GM23248 (cell line): ENCODE results near the gene EMC10. TPM values are rescaled to one million over a fixed set of nuclear protein-coding genes. Genes with fewer than 3 reads are reported as not detected.
"Not testable (repeated sequence)": the region's sequence is repeated elsewhere in the genome, so short reads cannot be mapped to it uniquely, and the experiment has no call there.

Experiments used
- DNase-seq: peaks from one replicate; pipeline ENCODE4 v3.0.0-alpha.2; 2015
- H2AFZ ChIP-seq: fragments of 200-600 bp; sonication (generic); 2 replicates; pipeline ENCODE4 v1.6.1; 2016; ENCODE audit warnings: antibody characterized with exemption
- H3F3A ChIP-seq: fragments of 200-600 bp; sonication (generic); 2 replicates; pipeline ENCODE4 v1.6.1; 2016; ENCODE audit warnings: mild to moderate bottlenecking, antibody characterized with exemption, mixed run types; ENCODE audit not compliant: insufficient read depth
- H3K27ac ChIP-seq: fragments of 200-600 bp; sonication (generic); 2 replicates; pipeline ENCODE4 v1.5.1; 2016; ENCODE audit warnings: mild to moderate bottlenecking
- H3K27me3 ChIP-seq: fragments of 200-600 bp; sonication (generic); replicated peaks from 2 replicates; pipeline ENCODE4 v1.6.1; 2016; ENCODE audit warnings: mild to moderate bottlenecking; ENCODE audit not compliant: insufficient read depth
- H3K36me3 ChIP-seq: fragments of 200-600 bp; sonication (generic); 2 replicates; pipeline ENCODE4 v1.6.1; 2016; ENCODE audit warnings: low read depth, mild to moderate bottlenecking
- H3K4me1 ChIP-seq: fragments of 200-600 bp; sonication (generic); 2 replicates; pipeline ENCODE4 v1.6.1; 2016; ENCODE audit warnings: mild to moderate bottlenecking; ENCODE audit not compliant: insufficient read depth
- H3K4me2 ChIP-seq: fragments of 200-600 bp; sonication (generic); one replicate; pipeline ENCODE4 v1.6.1; 2016; ENCODE audit warnings: mild to moderate bottlenecking; ENCODE audit not compliant: unreplicated experiment
- H3K4me3 ChIP-seq: fragments of 200-600 bp; sonication (generic); 2 replicates; pipeline ENCODE4 v1.5.1; 2016; ENCODE audit warnings: mild to moderate bottlenecking
- H3K79me2 ChIP-seq: fragments of 200-600 bp; sonication (generic); 2 replicates; pipeline ENCODE4 v1.6.1; 2016; ENCODE audit warnings: mild to moderate bottlenecking; ENCODE audit not compliant: insufficient read depth
- H3K9ac ChIP-seq: fragments of 200-600 bp; sonication (generic); 2 replicates; pipeline ENCODE4 v1.6.1; 2016; ENCODE audit warnings: mild to moderate bottlenecking
- H3K9me2 ChIP-seq: fragments of 200-600 bp; sonication (generic); 2 replicates; pipeline ENCODE4 v1.6.1; 2016; ENCODE audit warnings: mixed run types, mild to moderate bottlenecking, moderate library complexity; ENCODE audit not compliant: insufficient read depth
- H3K9me3 ChIP-seq: fragments of 200-600 bp; sonication (generic); one replicate; pipeline ENCODE4 v1.6.1; 2017; ENCODE audit warnings: low read depth
- H4K20me1 ChIP-seq: fragments of 200-600 bp; sonication (generic); 2 replicates; pipeline ENCODE4 v1.6.0; 2016; ENCODE audit not compliant: insufficient read depth
- EZH2 ChIP-seq: fragments of 200-600 bp; sonication (generic); IDR thresholded peaks from 2 replicates; pipeline ENCODE4 v1.6.1; 2018; ENCODE audit warnings: antibody characterized with exemption, mild to moderate bottlenecking; ENCODE audit not compliant: insufficient read depth, poor library complexity, severe bottlenecking
- EZH2phosphoT487 ChIP-seq: fragments of 200-600 bp; sonication (generic); IDR thresholded peaks from 2 replicates; pipeline ENCODE4 v1.6.1; 2018; ENCODE audit warnings: antibody characterized with exemption, moderate library complexity, mild to moderate bottlenecking, low read depth; ENCODE audit not compliant: insufficient read depth
- WGBS, 2 experiments: methylation state at CpG; one replicate each; pipeline ENCODE4 v1.1.6; 2015 to 2017; ENCODE audit warnings: low lambda C conversion rate in 2 of 2, low coverage in 1 of 2; ENCODE audit errors: missing lambda C conversion rate in 2 of 2; 5-methylcytosine and 5-hydroxymethylcytosine counted together
- in situ Hi-C: fragments of 300-500 bp; cut with MboI; formaldehyde crosslinking; loops from 2 replicates; pipeline ENCODE4 v1.15.0; 2020
- polyA plus RNA-seq: library from polyadenylated mRNA; unstranded; fragments of >200 nt; fragmentation: Nextera tagmentation; extraction: Ambion mirVana; gene quantifications from 2 replicates; pipeline ENCODE4 v1.2.1, GENCODE V29; 2016
- total RNA-seq: library from RNA; depleted of rRNA; stranded (reverse); fragments of >200 nt; shearing (Covaris generic); gene quantifications from 2 replicates; pipeline ENCODE4 v1.2.3, GENCODE V29; 2014

Gene EMC10
- total and polyA plus RNA-seq, 2 experiments from 2014 or later: 7.2 to 96.6 TPM

GRCh38 chr19:50468818-50469217, 7.5 kb upstream of the EMC10 start:
- WGBS, 2 experiments: 59 to 62% methylated on average over 6 of the region's 6 CpGs
- no peaks in the 10 kb centered on the region for H3F3A ChIP-seq
- no peaks in the 10 kb centered on the region for H3K9me2 ChIP-seq
- no peaks in the 10 kb centered on the region for H3K4me1 ChIP-seq
- in situ Hi-C loops: no loop called here
- TF ChIP-seq EZH2phosphoT487 (no peak), EZH2 (no peak)
- no peaks in the 10 kb centered on the region for H3K36me3 ChIP-seq
- H3K27ac ChIP-seq: no peak overlapping the region
- no peak for DNase-seq
- no peak overlapping the region for H3K9ac ChIP-seq
- H3K9me3 ChIP-seq: no peaks in the 10 kb centered on the region
- H3K27me3 ChIP-seq: no peaks in the 10 kb centered on the region
- H4K20me1 ChIP-seq: no peaks in the 10 kb centered on the region
- no peak overlapping the region for H2AFZ ChIP-seq
- H3K4me3 ChIP-seq: no peak overlapping the region
- no peak overlapping the region for H3K4me2 ChIP-seq
- no peaks in the 10 kb centered on the region for H3K79me2 ChIP-seq

DNA sequence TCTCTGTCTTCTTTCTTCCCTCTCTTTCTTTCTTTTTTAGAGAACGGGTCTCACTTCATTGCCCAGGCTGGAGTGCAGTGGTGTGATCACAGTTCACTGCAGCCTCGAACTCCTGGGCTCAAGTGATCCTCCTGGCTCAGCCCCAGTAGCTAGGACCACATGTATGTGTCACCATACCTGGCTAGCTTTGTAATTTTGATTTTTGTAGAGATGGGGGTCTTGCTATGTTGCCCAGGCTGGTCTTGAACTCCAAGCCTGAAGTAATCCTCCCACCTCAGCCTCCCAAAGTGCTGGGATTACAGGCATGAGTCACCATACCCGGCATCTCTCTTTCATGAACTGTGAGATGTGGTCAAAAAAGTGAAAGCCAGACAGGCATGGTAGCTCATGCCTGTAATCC, 3.0 kb upstream of the EMC10 start:
- H3K9ac ChIP-seq, H3K4me1 ChIP-seq, H3K36me3 ChIP-seq, DNase-seq, H3K27me3 ChIP-seq, H3K4me3 ChIP-seq, H3K9me2 ChIP-seq, H3K4me2 ChIP-seq, H3K79me2 ChIP-seq, H3K9me3 ChIP-seq, H3K27ac ChIP-seq, in situ Hi-C loops, H4K20me1 ChIP-seq, H2AFZ ChIP-seq, H3F3A ChIP-seq: not testable (repeated sequence)
- WGBS, 2 experiments: 40 to 47% methylated on average over 3 of the region's 3 CpGs

GRCh38 chr19:50475101-50475568, 1.2 kb upstream of the EMC10 start:
- H2AFZ ChIP-seq: no peak overlapping the region
- no peaks in the 10 kb centered on the region for H3K36me3 ChIP-seq
- no peak overlapping the region for H3K27ac ChIP-seq
- no peaks in the 10 kb centered on the region for H3K27me3 ChIP-seq
- H3K4me1 ChIP-seq: no peaks in the 10 kb centered on the region
- no peaks in the 10 kb centered on the region for H3K79me2 ChIP-seq
- H4K20me1 ChIP-seq: no peaks in the 10 kb centered on the region
- H3K4me3 ChIP-seq: no peak overlapping the region
- no peak for TF ChIP-seq EZH2phosphoT487
- no peak for TF ChIP-seq EZH2
- no peak for DNase-seq
- no peaks in the 10 kb centered on the region for H3K9me2 ChIP-seq
- WGBS, 2 experiments: 57 to 58% methylated on average over 12 of the region's 12 CpGs
- no peak overlapping the region for H3K4me2 ChIP-seq
- H3K9me3 ChIP-seq: no peaks in the 10 kb centered on the region
- H3F3A ChIP-seq: no peaks in the 10 kb centered on the region
- no peak overlapping the region for H3K9ac ChIP-seq
- in situ Hi-C loops: no loop called here

DNA sequence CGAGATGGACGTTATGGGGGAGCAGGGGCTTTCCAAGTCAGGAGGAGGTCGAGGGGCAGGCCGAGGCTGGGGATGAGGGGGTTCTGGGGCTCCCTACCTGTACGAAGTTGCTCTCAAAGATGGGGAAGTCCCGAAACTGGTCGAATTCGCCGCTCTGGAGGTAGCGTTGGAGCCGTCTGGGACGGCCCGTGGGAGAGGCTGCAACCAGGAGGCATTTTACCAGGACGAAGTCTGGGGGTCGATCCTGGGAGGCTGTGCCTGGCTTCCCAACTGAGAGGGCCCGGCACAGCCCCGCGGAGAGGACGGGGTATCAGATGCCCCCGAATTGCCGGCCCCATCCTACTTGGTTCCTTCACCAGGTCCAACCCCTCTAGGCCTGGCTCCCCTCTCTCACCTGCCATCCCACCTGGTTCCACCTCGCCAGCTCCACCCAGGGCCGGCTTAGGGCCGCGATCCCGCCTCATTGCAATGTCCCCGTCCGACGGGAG, 527 bp upstream of the EMC10 start:
- no peak overlapping the region for H3K27ac ChIP-seq
- no peaks in the 10 kb centered on the region for H4K20me1 ChIP-seq
- no peaks in the 10 kb centered on the region for H3K4me1 ChIP-seq
- H3K9me2 ChIP-seq: no peaks in the 10 kb centered on the region
- H3K9ac ChIP-seq: no peak overlapping the region
- no peaks in the 10 kb centered on the region for H3K27me3 ChIP-seq
- no peaks in the 10 kb centered on the region for H3K36me3 ChIP-seq
- no peak overlapping the region for H2AFZ ChIP-seq
- DNase-seq: no peak
- WGBS, 2 experiments: 56 to 61% methylated on average over 25 to 29 of the region's 29 CpGs
- TF ChIP-seq EZH2phosphoT487 (no peak), EZH2 (no peak)
- H3K9me3 ChIP-seq: no peaks in the 10 kb centered on the region
- no peak overlapping the region for H3K4me3 ChIP-seq
- H3F3A ChIP-seq: no peaks in the 10 kb centered on the region
- no peak overlapping the region for H3K4me2 ChIP-seq
- H3K79me2 ChIP-seq: no peaks in the 10 kb centered on the region
- in situ Hi-C loops: no loop called here

- Histone ChIP-seq H3K36me3 (no peaks in the 10 kb centered on the region), H3K4me3 (peak overlapping the region; percentile 83), H4K20me1 (no peaks in the 10 kb centered on the region), H2AFZ (peak overlapping the region; percentile 98), H3K4me2 (peak overlapping the region; percentile 79), H3K9me3 (no peaks in the 10 kb centered on the region), H3K9me2 (no peaks in the 10 kb centered on the region), H3F3A (no peaks in the 10 kb centered on the region), H3K9ac (peak overlapping the region; percentile 77), H3K27me3 (no peaks in the 10 kb centered on the region), H3K4me1 (no peaks in the 10 kb centered on the region), H3K27ac (no peak overlapping the region), H3K79me2 (no peaks in the 10 kb centered on the region)
- 1 to 5% methylated on average over 16 to 20 of the region's 20 CpGs for WGBS, 2 experiments
- in situ Hi-C loops: no loop called here
- no peak for TF ChIP-seq EZH2phosphoT487
- no peak for TF ChIP-seq EZH2
- no peak for DNase-seq
These were observed 566 bp downstream of the EMC10 start for GRCh38 chr19:50476907-50477238.
